G401.6 (cell line): Measurements from ENCODE around the gene MCOLN3.
A peak's percentile ranks its signal among the peaks of the same experiment; 100 is the strongest.

Experiments
- FAIRE-seq: peaks from 2 replicates; lab custom pipeline; 2012; peaks lifted over from hg19 to GRCh38; lab: Jason Lieb, UNC

Gene MCOLN3

DNA sequence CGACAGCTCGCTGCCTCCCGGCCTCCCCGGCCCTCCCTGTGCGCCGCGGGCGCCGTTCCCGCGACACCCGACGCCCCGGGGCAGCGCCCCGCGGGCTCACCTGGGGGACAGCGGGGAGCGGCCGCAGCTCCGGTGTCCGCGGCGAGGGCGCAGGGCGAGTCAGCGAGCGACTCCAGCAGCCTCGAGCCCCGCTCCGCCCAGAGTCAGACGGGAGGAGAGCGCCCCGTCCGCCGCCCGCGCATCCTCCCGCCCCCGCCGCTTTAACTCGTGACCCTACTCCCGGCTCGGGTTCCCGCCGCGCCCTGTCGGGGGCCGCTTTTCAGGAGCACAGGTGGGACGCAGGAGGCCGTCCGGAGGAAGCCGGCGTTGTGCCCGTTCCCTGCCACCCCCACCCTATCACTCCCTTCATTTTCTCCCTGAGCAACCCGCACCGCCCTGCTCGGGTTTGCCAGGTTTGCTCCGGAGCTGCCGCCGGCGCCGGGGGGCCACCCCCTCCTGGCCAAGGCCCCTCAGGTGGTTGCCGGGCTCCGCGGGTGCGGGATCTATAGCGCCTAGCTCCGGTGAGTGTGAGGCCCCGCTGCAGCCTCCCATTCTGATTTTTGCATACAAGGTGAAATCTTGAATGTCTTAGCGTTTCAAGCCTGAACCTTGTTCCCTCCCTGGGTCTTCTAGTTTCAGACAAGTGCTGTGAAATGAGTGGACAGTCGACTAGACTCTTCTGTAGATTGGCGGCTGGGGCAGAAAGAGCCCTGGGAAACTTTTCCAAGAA is at the start of gene MCOLN3:
MCOLN3 (minus strand) TSS at position 205 of the 769 bp plus-strand sequence. CDS start 3,140 bp downstream, outside the sequence.
- FAIRE-seq, result no peak

DNA sequence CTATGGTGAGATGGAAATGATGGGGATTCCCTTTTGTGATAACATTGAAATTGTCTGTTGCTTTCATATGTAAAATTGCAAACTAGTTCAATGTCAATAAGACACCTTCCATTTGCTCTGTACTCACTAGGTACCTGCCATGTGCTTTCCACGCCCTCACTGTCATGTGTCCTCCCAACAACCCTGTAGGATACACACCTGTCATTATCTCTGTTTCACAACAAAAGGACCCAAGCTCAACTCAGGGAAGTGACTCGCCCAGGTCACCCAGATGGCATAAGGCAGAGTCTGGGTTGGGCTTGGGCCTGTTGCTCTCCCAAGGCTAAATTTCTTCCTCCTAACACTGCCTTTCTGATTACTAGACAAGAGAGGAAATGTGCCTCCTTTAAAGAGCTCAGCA is 45.3 kb upstream of the MCOLN3 start:
- FAIRE-seq, result no peak

GRCh38 chr1:85091671-85092280 is 43.5 kb upstream of the MCOLN3 start:
- no peak for FAIRE-seq

DNA sequence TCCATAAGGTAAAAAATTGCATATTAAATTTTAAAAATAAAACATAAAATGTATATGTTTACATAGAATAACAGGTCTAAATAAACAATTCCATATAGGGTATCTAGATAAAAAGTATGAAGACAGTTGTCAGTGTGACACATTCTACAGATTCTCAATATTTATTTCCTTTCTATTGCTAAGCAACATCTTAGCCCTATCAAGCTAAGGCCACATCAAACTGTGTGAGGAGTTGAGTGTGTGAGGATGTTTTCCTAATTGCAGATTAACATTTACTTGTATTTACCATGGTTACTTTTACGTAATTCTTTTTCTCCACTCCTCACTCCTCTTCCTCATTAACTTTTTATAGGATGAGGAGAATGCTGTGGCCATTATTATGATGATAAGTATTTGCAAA is 41.9 kb upstream of the MCOLN3 start:
- no peak for FAIRE-seq

- FAIRE-seq, result no peak
Measured at GRCh38 chr1:85089203-85089602, 40.9 kb upstream of the MCOLN3 start.

DNA sequence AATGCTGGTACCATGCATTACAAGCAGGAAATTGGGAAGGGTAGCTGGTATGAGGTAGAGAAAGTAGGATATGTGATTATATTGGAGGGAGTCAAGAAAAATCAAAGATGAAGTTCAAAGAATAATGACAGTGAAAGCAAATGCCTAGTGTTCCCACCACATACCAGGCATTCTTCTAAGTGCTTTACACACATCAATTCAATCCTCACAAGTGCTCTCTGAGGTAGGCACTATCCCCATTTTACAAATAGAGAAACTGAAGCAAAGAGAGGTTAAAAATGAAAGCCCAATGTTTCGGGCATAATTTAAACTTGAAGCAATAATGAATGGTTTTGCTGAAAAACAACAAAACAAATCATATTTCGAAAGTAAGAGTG is 40.1 kb upstream of the MCOLN3 start:
- no peak for FAIRE-seq

GRCh38 chr1:85087659-85088407 is 39.5 kb upstream of the MCOLN3 start:
- FAIRE-seq, result no peak

GRCh38 chr1:85085417-85085816 is 37.1 kb upstream of the MCOLN3 start:
- no peak for FAIRE-seq

- FAIRE-seq, result no peak
Measured at GRCh38 chr1:85078903-85079302, 30.6 kb upstream of the MCOLN3 start.

DNA sequence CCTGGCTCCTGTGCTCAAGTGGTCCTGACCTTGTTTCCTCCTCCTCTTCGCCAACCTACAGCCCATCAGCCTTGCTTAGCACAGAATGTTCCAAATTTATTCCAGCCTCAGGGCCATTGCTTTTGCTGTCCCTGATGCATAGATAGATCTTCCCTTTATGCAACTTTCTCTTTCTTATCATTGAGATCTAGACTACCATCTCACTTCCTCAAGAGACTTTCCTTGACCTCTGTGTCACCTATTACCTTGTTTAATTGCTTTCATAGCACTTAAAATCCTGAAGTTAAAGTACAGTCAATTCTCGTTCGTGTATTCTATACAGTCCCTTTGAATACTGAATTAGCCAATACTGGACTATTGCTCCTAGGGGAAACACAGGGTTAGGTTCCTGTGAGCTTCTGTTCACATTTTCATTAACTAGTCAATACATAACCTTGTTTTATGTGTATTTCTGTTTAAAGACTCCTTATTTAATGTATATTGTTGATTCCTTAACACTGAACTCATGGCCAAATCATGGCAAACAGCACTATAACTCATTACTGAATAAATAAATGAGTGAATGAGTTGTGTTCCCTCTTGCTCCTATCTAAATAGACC is 26.2 kb upstream of the MCOLN3 start:
- no peak for FAIRE-seq

- no peak for FAIRE-seq
Measured at GRCh38 chr1:85070972-85071492, 22.7 kb upstream of the MCOLN3 start.

- no peak for FAIRE-seq
Measured at GRCh38 chr1:85068846-85069245, 20.5 kb upstream of the MCOLN3 start.

- FAIRE-seq, result no peak
Measured at GRCh38 chr1:85065550-85065949, 17.2 kb upstream of the MCOLN3 start.

DNA sequence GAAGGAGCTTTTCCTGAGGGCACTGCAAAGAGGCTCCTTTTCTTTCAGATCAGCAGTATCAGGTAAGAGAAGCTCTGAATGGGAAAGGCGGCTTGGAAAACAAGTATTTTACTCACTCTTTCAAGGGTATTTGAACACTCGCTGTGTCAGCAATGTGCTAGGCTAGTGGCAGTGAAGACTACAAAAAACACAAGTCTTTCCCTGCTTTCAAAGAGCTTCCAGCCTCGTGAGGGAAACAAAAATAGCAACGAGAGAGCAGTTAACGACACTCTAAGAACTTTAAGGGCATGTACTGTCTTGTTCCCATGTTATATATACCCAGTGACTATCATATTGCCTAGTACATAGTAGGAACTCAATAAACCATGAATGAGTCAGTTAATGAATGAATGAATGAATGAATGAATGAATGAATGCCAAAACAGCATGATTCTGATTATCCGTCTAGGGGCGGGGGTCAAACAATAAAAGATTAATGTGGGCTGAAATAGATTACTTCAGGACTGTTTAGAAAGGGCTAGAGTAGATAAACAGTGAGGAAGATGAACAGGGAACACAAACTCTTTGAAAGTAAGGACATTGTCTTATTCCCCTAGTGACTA is 14.2 kb upstream of the MCOLN3 start:
- FAIRE-seq, result no peak

DNA sequence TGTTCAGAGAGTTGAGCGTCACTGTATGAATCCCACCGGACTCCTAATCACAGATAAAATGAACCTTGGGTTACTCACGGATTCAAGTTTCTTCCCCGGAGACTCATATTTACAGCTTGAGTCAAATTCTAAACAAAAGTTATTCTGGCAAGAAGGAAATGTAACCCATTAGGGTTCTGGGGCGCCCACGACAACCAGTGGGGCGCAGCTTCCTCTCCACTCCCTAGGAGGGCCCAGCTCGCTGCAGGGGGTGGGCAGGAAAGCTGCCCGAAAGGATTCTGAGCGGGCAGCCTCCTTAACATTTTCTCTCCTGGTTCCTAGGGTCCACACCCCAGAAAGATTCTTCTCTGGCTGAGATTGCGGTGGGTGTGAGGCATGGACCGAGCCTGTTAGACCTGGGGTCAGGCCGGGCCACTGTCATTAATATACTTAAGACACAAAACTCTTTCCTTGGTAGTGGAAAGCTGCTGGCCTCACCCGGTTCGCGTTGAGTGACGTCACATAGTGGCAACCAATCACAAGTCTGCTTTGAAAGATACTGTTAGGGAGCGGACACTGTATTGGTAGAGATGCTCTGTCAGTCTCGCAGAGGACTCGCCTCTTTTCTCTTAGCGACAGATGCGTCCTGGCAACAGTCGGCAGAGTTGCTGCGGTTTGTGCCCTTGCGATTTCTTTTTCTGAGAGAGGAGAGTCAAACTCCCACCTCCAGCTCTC is 13.6 kb upstream of the MCOLN3 start:
- peak; percentile 87 for FAIRE-seq

DNA sequence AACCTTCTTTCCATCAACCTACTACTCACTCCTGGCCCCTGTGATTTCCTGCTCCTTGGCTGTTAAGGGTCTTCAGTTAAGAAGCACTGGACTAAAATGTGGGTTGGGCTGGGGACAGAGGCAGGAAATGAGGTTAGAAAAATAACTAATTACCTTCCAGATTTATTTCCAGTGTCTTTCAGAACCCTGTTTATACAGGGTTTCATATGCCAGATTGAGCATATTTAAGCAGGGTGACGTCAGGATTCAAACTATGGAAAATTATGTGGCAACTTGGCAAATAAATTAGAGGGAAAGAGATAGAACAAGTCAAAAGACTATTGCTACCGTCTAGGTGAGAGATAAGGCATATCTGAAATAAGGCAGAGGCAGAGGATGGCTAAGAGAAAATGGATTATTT is 11.7 kb upstream of the MCOLN3 start:
- FAIRE-seq, result no peak

- no peak for FAIRE-seq
Measured at GRCh38 chr1:85059563-85059962, 11.3 kb upstream of the MCOLN3 start.

DNA sequence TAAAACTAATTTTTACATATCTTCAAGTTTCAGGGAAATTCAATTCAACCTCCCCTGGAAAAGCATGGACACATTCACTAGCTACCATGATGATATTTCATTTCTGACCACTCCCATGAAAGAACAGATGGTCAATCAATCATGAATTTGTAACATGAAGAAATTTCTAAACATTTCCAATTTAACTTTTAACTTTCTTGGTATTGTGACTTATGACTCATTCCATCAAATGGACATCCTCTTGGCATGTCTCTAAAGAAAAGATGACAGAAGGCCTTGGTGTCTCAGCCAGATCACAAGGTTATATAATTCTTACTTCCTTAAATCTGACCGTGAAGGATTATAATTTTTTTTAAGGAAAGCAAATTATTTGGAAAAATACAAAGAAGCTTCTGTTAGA is 10.5 kb upstream of the MCOLN3 start:
- no peak for FAIRE-seq

GRCh38 chr1:85058311-85058710 is 10.0 kb upstream of the MCOLN3 start:
- no peak for FAIRE-seq

- no peak for FAIRE-seq
Measured at GRCh38 chr1:85054664-85055063, 6.4 kb upstream of the MCOLN3 start.

DNA sequence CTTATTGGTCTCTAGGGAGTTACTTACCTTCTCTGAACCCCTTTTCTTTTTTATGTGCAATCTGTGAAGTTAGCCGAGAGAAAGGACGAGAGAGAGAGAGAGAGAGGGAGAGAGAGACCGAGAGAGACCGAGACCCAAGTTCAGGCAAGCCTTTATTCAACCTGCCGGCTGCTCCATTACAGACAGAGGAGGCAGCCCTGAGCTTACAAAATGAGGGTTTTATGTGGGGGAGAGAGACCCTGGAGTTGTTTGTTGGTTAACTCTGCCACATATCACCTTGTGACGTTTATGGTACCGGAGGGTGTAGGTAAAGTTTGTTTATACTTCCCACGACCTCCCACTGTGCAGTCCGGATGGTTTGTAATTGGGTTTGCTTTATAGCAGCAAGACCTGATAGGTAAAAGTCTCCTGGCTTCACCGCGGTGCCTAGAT is 1.5 kb upstream of the MCOLN3 start:
- FAIRE-seq, result no peak
